HL-60 (cell line): ENCODE results near the gene KIR2DL3.
"Not testable (repeated sequence)": the region's sequence is repeated elsewhere in the genome, so short reads cannot be mapped to it uniquely, and the experiment has no call there.

Experiments
- GABPA ChIP-seq: IDR thresholded peaks from 2 replicates; pipeline ENCODE4 v1.6.1; 2012; ENCODE audit warnings: low read depth
- POLR2AphosphoS5 ChIP-seq: IDR thresholded peaks from 2 replicates; pipeline ENCODE4 v1.6.1; 2012; ENCODE audit warnings: low read depth
- SPI1 ChIP-seq: IDR thresholded peaks from 2 replicates; pipeline ENCODE4 v1.6.1; 2012; ENCODE audit warnings: low read depth, mild to moderate bottlenecking, borderline replicate concordance
- TF ChIP-seq, protein P1 (sequence below): IDR thresholded peaks from one replicate; pipeline ENCODE4 v1.5.1; 2011; ENCODE audit warnings: low read length, control low read depth, inconsistent platforms; ENCODE audit not compliant: insufficient read depth
- TF ChIP-seq, protein P2 (sequence below): IDR thresholded peaks from 2 replicates; pipeline ENCODE4 v1.6.1; 2012; ENCODE audit warnings: low read depth; ENCODE audit not compliant: insufficient replicate concordance

DNA sequence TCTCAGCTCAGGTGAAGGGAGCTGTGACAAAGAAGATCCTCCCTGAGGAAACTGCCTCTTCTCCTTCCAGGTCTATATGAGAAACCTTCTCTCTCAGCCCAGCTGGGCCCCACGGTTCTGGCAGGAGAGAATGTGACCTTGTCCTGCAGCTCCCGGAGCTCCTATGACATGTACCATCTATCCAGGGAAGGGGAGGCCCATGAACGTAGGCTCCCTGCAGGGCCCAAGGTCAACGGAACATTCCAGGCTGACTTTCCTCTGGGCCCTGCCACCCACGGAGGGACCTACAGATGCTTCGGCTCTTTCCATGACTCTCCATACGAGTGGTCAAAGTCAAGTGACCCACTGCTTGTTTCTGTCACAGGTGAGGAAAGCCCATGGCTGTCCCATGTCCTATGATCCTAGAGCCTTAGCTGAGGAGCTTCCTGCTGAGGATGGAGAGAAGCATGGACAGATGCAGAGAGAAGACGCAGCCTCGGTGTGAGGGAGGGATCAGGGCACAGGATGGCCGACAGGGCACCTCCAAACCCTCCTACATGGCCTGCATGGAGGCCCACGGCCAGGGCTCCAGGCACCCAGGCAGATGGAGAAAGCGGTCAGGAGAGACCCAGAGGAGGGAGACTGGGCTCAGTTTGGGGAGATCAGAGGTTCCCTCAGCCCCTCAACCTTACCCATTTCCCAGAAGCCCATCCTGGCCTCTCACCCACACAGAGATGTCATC lies 36.9 kb downstream of the KIR2DL3 start:
- TF ChIP-seq, protein P1, sequence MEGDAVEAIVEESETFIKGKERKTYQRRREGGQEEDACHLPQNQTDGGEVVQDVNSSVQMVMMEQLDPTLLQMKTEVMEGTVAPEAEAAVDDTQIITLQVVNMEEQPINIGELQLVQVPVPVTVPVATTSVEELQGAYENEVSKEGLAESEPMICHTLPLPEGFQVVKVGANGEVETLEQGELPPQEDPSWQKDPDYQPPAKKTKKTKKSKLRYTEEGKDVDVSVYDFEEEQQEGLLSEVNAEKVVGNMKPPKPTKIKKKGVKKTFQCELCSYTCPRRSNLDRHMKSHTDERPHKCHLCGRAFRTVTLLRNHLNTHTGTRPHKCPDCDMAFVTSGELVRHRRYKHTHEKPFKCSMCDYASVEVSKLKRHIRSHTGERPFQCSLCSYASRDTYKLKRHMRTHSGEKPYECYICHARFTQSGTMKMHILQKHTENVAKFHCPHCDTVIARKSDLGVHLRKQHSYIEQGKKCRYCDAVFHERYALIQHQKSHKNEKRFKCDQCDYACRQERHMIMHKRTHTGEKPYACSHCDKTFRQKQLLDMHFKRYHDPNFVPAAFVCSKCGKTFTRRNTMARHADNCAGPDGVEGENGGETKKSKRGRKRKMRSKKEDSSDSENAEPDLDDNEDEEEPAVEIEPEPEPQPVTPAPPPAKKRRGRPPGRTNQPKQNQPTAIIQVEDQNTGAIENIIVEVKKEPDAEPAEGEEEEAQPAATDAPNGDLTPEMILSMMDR = not testable (repeated sequence)
- TF ChIP-seq POLR2AphosphoS5, GABPA, SPI1: not testable (repeated sequence)
- TF ChIP-seq, protein P2, sequence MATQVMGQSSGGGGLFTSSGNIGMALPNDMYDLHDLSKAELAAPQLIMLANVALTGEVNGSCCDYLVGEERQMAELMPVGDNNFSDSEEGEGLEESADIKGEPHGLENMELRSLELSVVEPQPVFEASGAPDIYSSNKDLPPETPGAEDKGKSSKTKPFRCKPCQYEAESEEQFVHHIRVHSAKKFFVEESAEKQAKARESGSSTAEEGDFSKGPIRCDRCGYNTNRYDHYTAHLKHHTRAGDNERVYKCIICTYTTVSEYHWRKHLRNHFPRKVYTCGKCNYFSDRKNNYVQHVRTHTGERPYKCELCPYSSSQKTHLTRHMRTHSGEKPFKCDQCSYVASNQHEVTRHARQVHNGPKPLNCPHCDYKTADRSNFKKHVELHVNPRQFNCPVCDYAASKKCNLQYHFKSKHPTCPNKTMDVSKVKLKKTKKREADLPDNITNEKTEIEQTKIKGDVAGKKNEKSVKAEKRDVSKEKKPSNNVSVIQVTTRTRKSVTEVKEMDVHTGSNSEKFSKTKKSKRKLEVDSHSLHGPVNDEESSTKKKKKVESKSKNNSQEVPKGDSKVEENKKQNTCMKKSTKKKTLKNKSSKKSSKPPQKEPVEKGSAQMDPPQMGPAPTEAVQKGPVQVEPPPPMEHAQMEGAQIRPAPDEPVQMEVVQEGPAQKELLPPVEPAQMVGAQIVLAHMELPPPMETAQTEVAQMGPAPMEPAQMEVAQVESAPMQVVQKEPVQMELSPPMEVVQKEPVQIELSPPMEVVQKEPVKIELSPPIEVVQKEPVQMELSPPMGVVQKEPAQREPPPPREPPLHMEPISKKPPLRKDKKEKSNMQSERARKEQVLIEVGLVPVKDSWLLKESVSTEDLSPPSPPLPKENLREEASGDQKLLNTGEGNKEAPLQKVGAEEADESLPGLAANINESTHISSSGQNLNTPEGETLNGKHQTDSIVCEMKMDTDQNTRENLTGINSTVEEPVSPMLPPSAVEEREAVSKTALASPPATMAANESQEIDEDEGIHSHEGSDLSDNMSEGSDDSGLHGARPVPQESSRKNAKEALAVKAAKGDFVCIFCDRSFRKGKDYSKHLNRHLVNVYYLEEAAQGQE = not testable (repeated sequence)
